Erythroblast (primary cell): ENCODE data around the gene CALHM4.

Experiments
- GATA1 ChIP-seq: IDR thresholded peaks from 2 replicates; pipeline ENCODE4 v1.6.1; 2011; ENCODE audit warnings: low read depth, mild to moderate bottlenecking, control low read depth, low read length, moderate library complexity
- POLR2A ChIP-seq: IDR thresholded peaks from 2 replicates; pipeline ENCODE4 v1.6.1; 2011; ENCODE audit warnings: mild to moderate bottlenecking, low read length

GRCh38 chr6:116595247-116595646 is 41.7 kb downstream of the CALHM4 start:
- TF ChIP-seq POLR2A (no peak), GATA1 (no peak)
